Stomach (tissue), 9 donors: ENCODE results near the gene ARFGAP3. TPM values are rescaled to one million over a fixed set of nuclear protein-coding genes. Genes with fewer than 3 reads are reported as not detected.

Experiments used
- DNase-seq, 2 donors: peaks; one replicate each; pipeline versions ENCODE4 v3.0.0 to v3.0.0-alpha.2; 2013 to 2019
- H3K27ac ChIP-seq, 5 donors: fragments of 200-600 bp in 4 of 5; sonication (generic) in 4 of 5; one replicate each; pipeline ENCODE4 v1.5.1; 2013 to 2019; ENCODE audit warnings: mild to moderate bottlenecking in 1 of 5, moderate library complexity in 1 of 5
- H3K27me3 ChIP-seq, 3 donors: fragments of 200-600 bp; sonication (generic); one replicate each; pipeline ENCODE4 v1.5.1; 2017 to 2019; ENCODE audit warnings: mixed run types in 1 of 3
- H3K36me3 ChIP-seq, 4 donors: fragments of 200-600 bp; sonication (generic); 1 replicate in 3 of 4; 2 replicates in 1 of 4; pipeline ENCODE4 v1.5.1; 2016 to 2019
- H3K4me1 ChIP-seq, 4 donors: fragments of 200-600 bp; sonication (generic); one replicate each; pipeline ENCODE4 v1.5.1; 2016 to 2019
- H3K4me3 ChIP-seq, 4 donors: fragments of 200-600 bp; sonication (generic) in 3 of 4; one replicate each; pipeline ENCODE4 v1.5.1; 2016 to 2019; ENCODE audit warnings: mild to moderate bottlenecking in 1 of 4
- H3K9me3 ChIP-seq, 4 donors: fragments of 200-600 bp; sonication (generic); one replicate each; pipeline ENCODE4 v1.5.1; 2016 to 2019
- CTCF ChIP-seq, 7 experiments: fragments of 450-650 bp in 4 of 7; fragments of 200-600 bp in 3 of 7; sonication (generic) in 3 of 7; IDR thresholded peaks; one replicate each; pipeline ENCODE4 v1.5.1; 2016 to 2019; ENCODE audit warnings: antibody characterized with exemption in 7 of 7, control low read depth in 2 of 7, mild to moderate bottlenecking in 1 of 7
- EP300 ChIP-seq: sonication (generic); formaldehyde crosslinking; IDR thresholded peaks from one replicate; pipeline ENCODE4 v1.6.1; 2017; ENCODE audit warnings: antibody characterized with exemption
- POLR2A ChIP-seq, 4 donors: fragments of 450-650 bp; IDR thresholded peaks; one replicate each; pipeline ENCODE4 v1.6.1; 2016; ENCODE audit warnings: antibody characterized with exemption in 4 of 4, control low read depth in 2 of 4, mild to moderate bottlenecking in 1 of 4, moderate library complexity in 1 of 4
- POLR2AphosphoS5 ChIP-seq, 3 donors: sonication (generic); formaldehyde crosslinking; IDR thresholded peaks; one replicate each; pipeline ENCODE4 v1.6.1; 2016; ENCODE audit warnings: antibody characterized with exemption in 3 of 3
- WGBS, 5 donors: extraction: QIAGEN DNeasy Blood & Tissue Kit in 3 of 5; methylation state at CpG; one replicate each; pipeline versions ENCODE4 v1.1.5 to v1.1.7; 2013 to 2018; 5-methylcytosine and 5-hydroxymethylcytosine counted together
- intact Hi-C: fragments of 100-400 bp; cut with DNase I; formaldehyde crosslinking; loops from one replicate; pipeline ENCODE4 v1.15.1; 2023; ENCODE audit warnings: low total_unique reads
- polyA plus RNA-seq, 3 donors: library from polyadenylated mRNA; stranded (reverse); fragments of 200-250 nt; gene quantifications; one replicate each; pipeline ENCODE4 v1.2.3, GENCODE V29; 2013
- total RNA-seq, 5 donors: library from RNA; depleted of rRNA; stranded (reverse); fragments of >200 nt; gene quantifications; one replicate each; pipeline versions ENCODE4 v1.1.0 to v1.2.3, GENCODE V29; 2014 to 2016
- donor health status: healthy with polysubstance abuse.
- donor health status: Bipolar disorder and iron deficiency.
- donor health status: healthy.

The ARFGAP3 gene
- total and polyA plus RNA-seq, 8 donors = 4.6 to 77.5 (median 39.9) TPM

- H3K36me3 ChIP-seq = peaks cover 30 to 98% (median 92%) of the 10 kb centered on the region in 4 donors
- H3K9me3 ChIP-seq = no peaks in the 10 kb centered on the region
- WGBS, 5 donors = 89 to 94% (median 93%) methylated on average over 7 to 10 of the region's 10 CpGs
- H3K27me3 ChIP-seq = no peaks in the 10 kb centered on the region
- intact Hi-C loops = no loop called here
- no peak overlapping the region for H3K27ac ChIP-seq
- no peak overlapping the region for H3K4me3 ChIP-seq
- peaks cover 5 to 19% (median 14%) of the 10 kb centered on the region in 4 donors for H3K4me1 ChIP-seq
- TF ChIP-seq EP300 (no peak), POLR2AphosphoS5 (IDR thresholded peaks at IDR 0.05) (no peak), POLR2A (IDR thresholded peaks at IDR 0.05) (no peak), CTCF (IDR thresholded peaks at IDR 0.05) (no peak)
- no peak for DNase-seq
Observed at GRCh38 chr22:42799061-42799460, 58.0 kb downstream of the ARFGAP3 start.

- TF ChIP-seq POLR2AphosphoS5 (IDR thresholded peaks at IDR 0.05) (no peak), EP300 (no peak), POLR2A (IDR thresholded peaks at IDR 0.05) (no peak), CTCF (IDR thresholded peaks at IDR 0.05) (no peak)
- Histone ChIP-seq H3K36me3 (peaks cover 30 to 82% (median 77%) of the 10 kb centered on the region in 4 donors), H3K4me1 (peaks cover 0 to 14% (median 8%) of the 10 kb centered on the region in 4 donors), H3K27ac (peak overlapping the region in 2 of 5 donors; percentile 3 to 21), H3K4me3 (no peak overlapping the region), H3K27me3 (no peaks in the 10 kb centered on the region), H3K9me3 (no peaks in the 10 kb centered on the region)
- DNase-seq = no peak
- WGBS, 5 donors = 54 to 75% (median 62%) methylated on average over 5 of the region's 5 CpGs
- intact Hi-C loops = no loop called here
Observed at GRCh38 chr22:42797011-42797410, 60.1 kb downstream of the ARFGAP3 start.

- 81 to 88% (median 87%) methylated on average over 12 of the region's 12 CpGs for WGBS, 5 donors
- H3K27ac ChIP-seq = peak overlapping the region in 1 of 5 donors; percentile 21
- H3K36me3 ChIP-seq = peaks cover 27 to 73% (median 67%) of the 10 kb centered on the region in 4 donors
- H3K9me3 ChIP-seq = no peaks in the 10 kb centered on the region
- H3K27me3 ChIP-seq = no peaks in the 10 kb centered on the region
- no peak for DNase-seq
- peaks cover 0 to 22% (median 12%) of the 10 kb centered on the region in 4 donors for H3K4me1 ChIP-seq
- H3K4me3 ChIP-seq = no peak overlapping the region
- intact Hi-C loops = no loop called here
- TF ChIP-seq CTCF (IDR thresholded peaks at IDR 0.05) (no peak), POLR2AphosphoS5 (IDR thresholded peaks at IDR 0.05) (no peak), EP300 (no peak), POLR2A (IDR thresholded peaks at IDR 0.05) (no peak)
Observed at GRCh38 chr22:42796081-42796480, 61.0 kb downstream of the ARFGAP3 start.

- Histone ChIP-seq H3K36me3 (peaks cover 21 to 60% (median 55%) of the 10 kb centered on the region in 4 donors), H3K27ac (peak overlapping the region in 2 of 5 donors; percentile 14 to 54), H3K27me3 (no peaks in the 10 kb centered on the region), H3K4me3 (no peak overlapping the region), H3K4me1 (peaks cover 0 to 25% (median 12%) of the 10 kb centered on the region in 4 donors), H3K9me3 (no peaks in the 10 kb centered on the region)
- DNase-seq = peak in 1 of 2 donors; percentile 20
- WGBS, 5 donors = 72 to 87% (median 82%) methylated on average over 25 of the region's 25 CpGs
- TF ChIP-seq CTCF (IDR thresholded peaks at IDR 0.05) = no peak
- no peak for TF ChIP-seq EP300
- TF ChIP-seq POLR2AphosphoS5 (IDR thresholded peaks at IDR 0.05) = no peak
- TF ChIP-seq POLR2A (IDR thresholded peaks at IDR 0.05) = no peak
- intact Hi-C loops = no loop called here
Observed at GRCh38 chr22:42794551-42795510, 62.2 kb downstream of the ARFGAP3 start.
